ENCODE measurements around the gene SMIM41.

DNA sequence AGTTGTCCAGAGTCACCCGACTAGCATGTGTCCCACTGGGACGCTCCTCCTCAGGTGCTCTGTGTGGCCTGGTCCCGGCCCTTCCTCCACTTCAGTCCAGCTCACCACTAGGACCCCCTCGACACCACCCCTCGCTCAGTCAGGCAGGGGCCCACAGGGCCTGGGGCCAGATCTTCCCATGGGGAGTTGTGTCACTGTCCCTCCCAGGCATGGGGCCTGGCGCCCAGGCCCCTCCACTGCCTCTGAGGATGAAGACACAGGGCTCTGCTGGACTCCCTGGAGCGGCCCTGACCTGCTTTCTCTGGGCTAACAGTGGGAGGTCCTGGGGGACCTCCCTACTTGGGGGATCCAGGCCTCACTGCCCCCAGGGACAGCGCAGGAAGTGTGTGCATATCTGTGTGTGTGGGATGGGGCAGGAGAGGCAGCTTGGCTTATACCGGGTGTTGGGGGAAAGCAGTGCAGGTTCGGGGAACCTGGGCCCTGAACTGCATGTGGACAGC is 68.5 kb downstream of the SMIM41 start:
- TF ChIP-seq GATA2 (IDR thresholded peaks at IDR 0.05; ENCODE audit: low read depth, low read length) (no peak), GATA3 (IDR thresholded peaks at IDR 0.05; ENCODE audit: low read depth, low read length) (no peak)
